T-cell (primary cell): ENCODE measurements around the gene SUPT3H. TPM values are rescaled to one million over a fixed set of nuclear protein-coding genes. Genes with fewer than 3 reads are reported as not detected.
A peak's percentile ranks its signal among the peaks of the same experiment; 100 is the strongest.
"Not testable (repeated sequence)": the region's sequence is repeated elsewhere in the genome, so short reads cannot be mapped to it uniquely, and the experiment has no call there.

Source experiments
- ATAC-seq, 4 experiments: fragments of 200-7000 bp in 3 of 4; fragments of 150-1000 bp in 1 of 4; cut with Tn5 transposase; replicated peaks in 1 of 4; 1 replicate in 3 of 4; 2 replicates in 1 of 4; pipeline ENCODE4 v1.10.0; 2021; ENCODE audit warnings: moderate library complexity in 3 of 4, mild to moderate bottlenecking in 2 of 4, moderate number of reproducible peaks in 1 of 4
- CTCF ChIA-PET, 2 donors: fragments of 300-600 bp; sonication (Branson Sonifier 250); formaldehyde crosslinking; loops; one replicate each; lab custom pipeline; 2022; ENCODE audit warnings: antibody characterized with exemption in 2 of 2; lab: Charles Lee
- POLR2A ChIA-PET, 2 donors: fragments of 300-600 bp; sonication (Branson Sonifier 250); formaldehyde crosslinking; loops; one replicate each; lab custom pipeline; 2022; ENCODE audit warnings: antibody characterized with exemption in 2 of 2; lab: Charles Lee
- DNase-seq, 35 experiments: peaks; one replicate each; pipeline versions ENCODE4 v3.0.0 to v3.0.0-alpha.2; 2013 to 2023
- H3K27ac ChIP-seq: one replicate; pipeline ENCODE4 v1.5.1; 2013; ENCODE audit warnings: low read length
- H3K27me3 ChIP-seq, 2 experiments: replicated peaks in 1 of 2; 1 replicate in 1 of 2; 2 replicates in 1 of 2; pipeline versions ENCODE4 v1.6.1 to v1.7.0; 2013; ENCODE audit warnings: low read length in 1 of 2, mixed read lengths in 1 of 2; ENCODE audit not compliant: control insufficient read depth in 2 of 2, insufficient read depth in 2 of 2; ENCODE audit errors: extremely low read depth in 1 of 2
- H3K36me3 ChIP-seq, 2 donors: 1 replicate in 1 of 2; 2 replicates in 1 of 2; pipeline versions ENCODE4 v1.6.1 to v1.7.0; 2013; ENCODE audit warnings: low read length in 1 of 2; ENCODE audit not compliant: control insufficient read depth in 2 of 2, insufficient read depth in 1 of 2; ENCODE audit errors: extremely low read depth in 1 of 2
- H3K4me1 ChIP-seq, 2 experiments: 1 replicate in 1 of 2; 2 replicates in 1 of 2; pipeline versions ENCODE4 v1.6.1 to v1.7.0; 2013; ENCODE audit warnings: low read length in 2 of 2, mixed read lengths in 1 of 2; ENCODE audit not compliant: insufficient read depth in 2 of 2, control insufficient read depth in 1 of 2; ENCODE audit errors: extremely low read depth in 1 of 2
- H3K4me3 ChIP-seq, 2 donors: 1 replicate in 1 of 2; 2 replicates in 1 of 2; pipeline versions ENCODE4 v1.5.1 to v1.7.0; 2013; ENCODE audit warnings: mild to moderate bottlenecking in 2 of 2, low read length in 1 of 2, moderate library complexity in 1 of 2; ENCODE audit not compliant: control insufficient read depth in 1 of 2; ENCODE audit errors: extremely low read depth in 1 of 2
- H3K9me3 ChIP-seq: 2 replicates; pipeline ENCODE4 v1.7.0; 2013
- H3K27ac Mint-ChIP-seq, 2 donors: one replicate each; pipeline ENCODE4 v1.8.0; 2020 to 2021; ENCODE audit warnings: mild to moderate bottlenecking in 2 of 2, mixed read lengths in 2 of 2
- H3K27me3 Mint-ChIP-seq, 2 donors: one replicate each; pipeline ENCODE4 v1.8.0; 2021 to 2022; ENCODE audit warnings: mixed read lengths in 2 of 2
- H3K36me3 Mint-ChIP-seq: one replicate; pipeline ENCODE4 v1.8.0; 2021; ENCODE audit warnings: mixed read lengths
- H3K4me1 Mint-ChIP-seq, 3 donors: one replicate each; pipeline ENCODE4 v1.8.0; 2020 to 2022; ENCODE audit warnings: mixed read lengths in 3 of 3, mild to moderate bottlenecking in 1 of 3
- H3K4me3 Mint-ChIP-seq, 3 donors: one replicate each; pipeline ENCODE4 v1.8.0; 2020 to 2022; ENCODE audit warnings: mild to moderate bottlenecking in 3 of 3, mixed read lengths in 3 of 3, moderate library complexity in 3 of 3
- H3K9me3 Mint-ChIP-seq, 3 donors: one replicate each; pipeline ENCODE4 v1.8.0; 2020 to 2022; ENCODE audit warnings: mixed read lengths in 3 of 3
- WGBS: methylation state at CpG from one replicate; pipeline ENCODE4 v1.1.5; 2013; ENCODE audit warnings: missing lambda C conversion rate; ENCODE audit not compliant: insufficient coverage; 5-methylcytosine and 5-hydroxymethylcytosine counted together
- total RNA-seq, 35 experiments: library from RNA in 6 of 35; stranded (reverse) in 6 of 35; fragments of 120-200 nt in 1 of 35; gene quantifications; one replicate each; pipeline versions ENCODE4 v1.2.1 to v1.2.4 and lab custom pipeline; 2013 to 2026

SUPT3H gene
- total RNA-seq, 5 donors from 2014 or later (not counting 1 experiment from before 2014, with no cell fraction given) = 9.3 to 12.9 (median 10.7) TPM

GRCh38 chr6:45302832-45303231, 74.9 kb downstream of the SUPT3H start:
- no peaks in the 10 kb centered on the region for H3K27me3 Mint-ChIP-seq
- Histone ChIP-seq H3K4me1 (no peaks in the 10 kb centered on the region), H3K9me3 (no peaks in the 10 kb centered on the region), H3K27ac (no peak overlapping the region), H3K36me3 (no peaks in the 10 kb centered on the region), H3K27me3 (no peaks in the 10 kb centered on the region), H3K4me3 (no peak overlapping the region)
- no peak for ATAC-seq
- peaks cover 11% of the 10 kb centered on the region for H3K36me3 Mint-ChIP-seq
- H3K9me3 Mint-ChIP-seq = peaks cover 0 to 11% (median 10%) of the 10 kb centered on the region in 3 donors
- no peak overlapping the region for H3K27ac Mint-ChIP-seq
- POLR2A ChIA-PET = no interaction called here
- no CpG with 5 or more reads among the region's 3 CpGs for WGBS
- no peak for DNase-seq
- H3K4me3 Mint-ChIP-seq = no peak overlapping the region
- peaks cover 0 to 29% (median 17%) of the 10 kb centered on the region in 3 donors for H3K4me1 Mint-ChIP-seq
- CTCF ChIA-PET = no interaction called here

- no peaks in the 10 kb centered on the region for H3K36me3 ChIP-seq
- no peaks in the 10 kb centered on the region for H3K27me3 Mint-ChIP-seq
- H3K4me1 ChIP-seq = no peaks in the 10 kb centered on the region
- ChIA-PET POLR2A (interaction anchor here in 1 of 2 donors (0.5 kb wide), 1 partner anchor 77 kb away, joined by 10 read pairs; no protein-coding TSS in a partner anchor), CTCF (no interaction called here)
- ATAC-seq (no peak), DNase-seq (no peak)
- no peaks in the 10 kb centered on the region for H3K27me3 ChIP-seq
- no peak overlapping the region for H3K4me3 ChIP-seq
- peaks cover 0 to 32% (median 13%) of the 10 kb centered on the region in 3 donors for H3K4me1 Mint-ChIP-seq
- H3K4me3 Mint-ChIP-seq = no peak overlapping the region
- H3K27ac ChIP-seq = no peak overlapping the region
- peaks cover 11% of the 10 kb centered on the region for H3K36me3 Mint-ChIP-seq
- no peaks in the 10 kb centered on the region for H3K9me3 ChIP-seq
- no CpG with 5 or more reads among the region's 3 CpGs for WGBS
- H3K27ac Mint-ChIP-seq = no peak overlapping the region
- peaks cover 0 to 11% (median 9%) of the 10 kb centered on the region in 3 donors for H3K9me3 Mint-ChIP-seq
These were observed 76.2 kb downstream of the SUPT3H start for GRCh38 chr6:45301348-45302142.

GRCh38 chr6:45300736-45301135, 77.0 kb downstream of the SUPT3H start:
- CTCF ChIA-PET = interaction anchor here in 1 of 2 donors (0.7 kb wide), 1 partner anchor 9 kb away, joined by 3 read pairs; no protein-coding TSS in a partner anchor
- H3K4me1 Mint-ChIP-seq = peaks cover 0 to 25% (median 6%) of the 10 kb centered on the region in 3 donors
- H3K36me3 Mint-ChIP-seq = peaks cover 4% of the 10 kb centered on the region
- Histone ChIP-seq H3K27me3 (no peaks in the 10 kb centered on the region), H3K4me1 (no peaks in the 10 kb centered on the region), H3K9me3 (no peaks in the 10 kb centered on the region), H3K4me3 (no peak overlapping the region), H3K27ac (no peak overlapping the region), H3K36me3 (no peaks in the 10 kb centered on the region)
- peaks cover 0 to 5% (median under 1%) of the 10 kb centered on the region in 3 donors for H3K9me3 Mint-ChIP-seq
- no peak overlapping the region for H3K4me3 Mint-ChIP-seq
- POLR2A ChIA-PET = no interaction called here
- H3K27me3 Mint-ChIP-seq = no peaks in the 10 kb centered on the region
- no peak for ATAC-seq
- DNase-seq = no peak
- peak overlapping the region in 1 of 2 donors; percentile 50 for H3K27ac Mint-ChIP-seq
- no CpG with 5 or more reads among the region's 1 CpG for WGBS

- Mint-ChIP-seq H3K36me3 (peaks cover 4% of the 10 kb centered on the region), H3K4me3 (no peak overlapping the region), H3K9me3 (no peaks in the 10 kb centered on the region), H3K27ac (no peak overlapping the region), H3K27me3 (no peaks in the 10 kb centered on the region), H3K4me1 (peaks cover 6 to 33% (median 14%) of the 10 kb centered on the region in 3 donors)
- Histone ChIP-seq H3K9me3 (no peaks in the 10 kb centered on the region), H3K4me3 (no peak overlapping the region), H3K36me3 (no peaks in the 10 kb centered on the region), H3K27ac (no peak overlapping the region), H3K27me3 (no peaks in the 10 kb centered on the region), H3K4me1 (no peaks in the 10 kb centered on the region)
- 100% methylated on average over 1 of the region's 3 CpGs for WGBS
- no peak for DNase-seq
- CTCF ChIA-PET = no interaction called here
- ATAC-seq = no peak
- POLR2A ChIA-PET = interaction anchor here in 1 of 2 donors (0.8 kb wide), 1 partner anchor 978 kb away, joined by 3 read pairs; no protein-coding TSS in a partner anchor
These were observed 78.6 kb downstream of the SUPT3H start for GRCh38 chr6:45299096-45299581.

- Mint-ChIP-seq H3K36me3 (no peaks in the 10 kb centered on the region), H3K4me1 (peaks cover 24 to 47% (median 27%) of the 10 kb centered on the region in 3 donors), H3K9me3 (no peaks in the 10 kb centered on the region), H3K4me3 (no peak overlapping the region), H3K27me3 (no peaks in the 10 kb centered on the region), H3K27ac (peak overlapping the region in 1 of 2 donors; percentile 16)
- DNase-seq = no peak
- CTCF ChIA-PET = interaction anchor here in 1 of 2 donors (0.7 kb wide), 1 partner anchor 410 kb away, joined by 3 read pairs; no protein-coding TSS in a partner anchor
- H3K4me1 ChIP-seq = peaks cover 0 to 4% of the 10 kb centered on the region in 2 experiments
- no peak for ATAC-seq
- POLR2A ChIA-PET = interaction anchor here in 1 of 2 donors (0.8 kb wide), 1 partner anchor 41 kb away, joined by 3 read pairs; no protein-coding TSS in a partner anchor
- H3K4me3 ChIP-seq = no peak overlapping the region
- H3K27me3 ChIP-seq = no peaks in the 10 kb centered on the region
- peaks cover 2% of the 10 kb centered on the region for H3K9me3 ChIP-seq
- H3K27ac ChIP-seq = no peak overlapping the region
- no peaks in the 10 kb centered on the region for H3K36me3 ChIP-seq
These were observed 80.4 kb downstream of the SUPT3H start for GRCh38 chr6:45297320-45297719.

- DNase-seq, H3K36me3 Mint-ChIP-seq, H3K4me1 ChIP-seq, H3K27me3 Mint-ChIP-seq, H3K27me3 ChIP-seq, H3K36me3 ChIP-seq, H3K27ac ChIP-seq, H3K9me3 ChIP-seq, H3K4me3 ChIP-seq, H3K9me3 Mint-ChIP-seq: not testable (repeated sequence)
- Mint-ChIP-seq H3K4me1 (peaks cover 35 to 44% (median 43%) of the 10 kb centered on the region in 3 donors), H3K4me3 (peak overlapping the region in 1 of 3 donors; percentile 31), H3K27ac (peak overlapping the region; percentile 17 to 54)
- no CpG with 5 or more reads among the region's 1 CpG for WGBS
- ChIA-PET POLR2A (interaction anchor here (0.6 to 0.7 kb wide), 3 partner anchors 11 to 1994 kb away, joined by 3 read pairs; no protein-coding TSS in a partner anchor), CTCF (interaction anchor here in 1 of 2 donors (0.6 kb wide), 1 partner anchor 15 kb away, joined by 3 read pairs; no protein-coding TSS in a partner anchor)
- peak in 2 of 4 experiments; percentile 23 to 52 for ATAC-seq
These were observed 83.6 kb downstream of the SUPT3H start for GRCh38 chr6:45294065-45294701.
